Keratinocyte (primary cell): ENCODE measurements around the gene TNFAIP6. TPM values are rescaled to one million over a fixed set of nuclear protein-coding genes. Genes with fewer than 3 reads are reported as not detected.

Experiments used
- DNase-seq: peaks from one replicate; pipeline ENCODE4 v3.0.0-alpha.2; 2011; ENCODE audit warnings: low read depth, missing footprints, low spot score
- FAIRE-seq: peaks from 2 replicates; lab custom pipeline; 2011; peaks lifted over from hg19 to GRCh38; lab: Jason Lieb, UNC
- H2AFZ ChIP-seq: 2 replicates; pipeline ENCODE4 v1.6.0; 2012; ENCODE audit warnings: low read length, control low read depth, inconsistent platforms; ENCODE audit not compliant: control insufficient read depth
- H3K27ac ChIP-seq: 2 replicates; pipeline ENCODE4 v1.5.1; 2011; ENCODE audit warnings: low read length; ENCODE audit not compliant: control insufficient read depth, insufficient read depth
- H3K27me3 ChIP-seq: 3 replicates; pipeline ENCODE4 v1.6.0; 2011; ENCODE audit warnings: low read length; ENCODE audit not compliant: control insufficient read depth, insufficient read depth; ENCODE audit errors: extremely low read depth
- H3K36me3 ChIP-seq, 2 experiments: 2 replicates in 1 of 2; 3 replicates in 1 of 2; pipeline ENCODE4 v1.5.1; 2011; ENCODE audit warnings: low read length in 2 of 2, mild to moderate bottlenecking in 1 of 2; ENCODE audit not compliant: control insufficient read depth in 2 of 2, insufficient read depth in 2 of 2; ENCODE audit errors: extremely low read depth in 1 of 2
- H3K4me1 ChIP-seq: 3 replicates; pipeline ENCODE4 v1.5.1; 2011; ENCODE audit warnings: low read length; ENCODE audit not compliant: control insufficient read depth, insufficient read depth; ENCODE audit errors: extremely low read depth
- H3K4me2 ChIP-seq: 3 replicates; pipeline ENCODE4 v1.6.0; 2011; ENCODE audit warnings: low read depth, low read length; ENCODE audit not compliant: control insufficient read depth, insufficient read depth; ENCODE audit errors: extremely low read depth
- H3K4me3 ChIP-seq, 3 experiments: fragments of 200-600 bp in 1 of 3; sonication (generic) in 1 of 3; 2 replicates in 2 of 3; 3 replicates in 1 of 3; pipeline ENCODE4 v1.5.1; 2011 to 2016; ENCODE audit warnings: low read length in 3 of 3, mild to moderate bottlenecking in 3 of 3, control low read depth in 2 of 3, inconsistent platforms in 1 of 3, low read depth in 1 of 3, mixed read lengths in 1 of 3, mixed run types in 1 of 3, moderate library complexity in 1 of 3; ENCODE audit not compliant: control insufficient read depth in 2 of 3, insufficient read depth in 2 of 3; ENCODE audit errors: extremely low read depth in 1 of 3
- H3K79me2 ChIP-seq: 2 replicates; pipeline ENCODE4 v1.6.0; 2012; ENCODE audit warnings: low read length; ENCODE audit not compliant: control insufficient read depth, insufficient read depth
- H3K9ac ChIP-seq: 3 replicates; pipeline ENCODE4 v1.6.0; 2011; ENCODE audit warnings: low read length; ENCODE audit not compliant: control insufficient read depth, insufficient read depth; ENCODE audit errors: extremely low read depth
- H3K9me1 ChIP-seq: 3 replicates; pipeline ENCODE4 v1.6.0; 2011; ENCODE audit warnings: low read length; ENCODE audit not compliant: control insufficient read depth, insufficient read depth; ENCODE audit errors: extremely low read depth
- H3K9me3 ChIP-seq: 2 replicates; pipeline ENCODE4 v1.5.1; 2012; ENCODE audit warnings: low read depth, low read length; ENCODE audit not compliant: control insufficient read depth
- H4K20me1 ChIP-seq: 3 replicates; pipeline ENCODE4 v1.6.0; 2011; ENCODE audit warnings: low read length; ENCODE audit not compliant: control insufficient read depth, insufficient read depth; ENCODE audit errors: extremely low read depth
- CTCF ChIP-seq, 3 experiments: IDR thresholded peaks in 1 of 3; conservative IDR thresholded peaks in 1 of 3; optimal IDR thresholded peaks in 1 of 3; 2 replicates in 2 of 3; 3 replicates in 1 of 3; pipeline versions ENCODE3 to v1.5.1; 2011; ENCODE audit warnings: low read length in 3 of 3, mild to moderate bottlenecking in 3 of 3, moderate library complexity in 2 of 3, control low read depth in 1 of 3, inconsistent platforms in 1 of 3; ENCODE audit not compliant: insufficient read depth in 2 of 3; ENCODE audit errors: extremely low read depth in 1 of 3
- EZH2 ChIP-seq: IDR thresholded peaks from one replicate; pipeline ENCODE4 v1.6.1; 2012; ENCODE audit warnings: inconsistent platforms, mild to moderate bottlenecking, low read length, moderate library complexity
- dilution Hi-C: fragments of 300-500 bp; cut with MboI; formaldehyde crosslinking; loops from one replicate; pipeline ENCODE4 v1.7.0; 2020; ENCODE audit warnings: low sequenced_read_pairs; ENCODE audit not compliant: extremely low pct_ligation_motif_present
- polyA plus RNA-seq, 5 experiments: library from polyadenylated mRNA; depleted of rRNA in 3 of 5; stranded (reverse) in 3 of 5; stranded (forward) in 1 of 5; unstranded in 1 of 5; fragments of >200 nt; gene quantifications; 1 replicate in 1 of 5; 2 replicates in 3 of 5; 3 replicates in 1 of 5; pipeline versions ENCODE4 v1.2.1 to v1.2.3, GENCODE V29; 2011 to 2012; ENCODE audit warnings: missing spikeins in 2 of 5, low read depth in 1 of 5, low replicate concordance in 1 of 5

TNFAIP6 gene
- polyA plus RNA-seq, 1 donor (not counting 4 experiments of a cell fraction or from before 2014, with no cell fraction given): 0.21 TPM

GRCh38 chr2:151405376-151405775, 48.0 kb downstream of the TNFAIP6 start:
- Histone ChIP-seq H3K79me2 (peaks cover 4% of the 10 kb centered on the region), H3K9me1 (no peaks in the 10 kb centered on the region), H3K4me1 (no peaks in the 10 kb centered on the region), H4K20me1 (no peaks in the 10 kb centered on the region), H3K9me3 (no peaks in the 10 kb centered on the region), H3K9ac (no peak overlapping the region), H3K4me3 (no peak overlapping the region), H3K27ac (no peak overlapping the region), H3K27me3 (no peaks in the 10 kb centered on the region), H3K4me2 (no peak overlapping the region), H3K36me3 (no peaks in the 10 kb centered on the region), H2AFZ (no peak overlapping the region)
- TF ChIP-seq EZH2 (no peak), CTCF (optimal IDR thresholded peaks at IDR 0.05 in 1 of 3, IDR thresholded peaks at IDR 0.05 in 1 of 3, conservative IDR thresholded peaks at IDR 0.05 in 1 of 3; ENCODE audit: extremely low read depth in 1 of 3, insufficient read depth in 2 of 3, low read length in 3 of 3) (no peak)
- DNase-seq: no peak
- FAIRE-seq: no peak
- dilution Hi-C loops: no loop called here

- peaks cover 23% of the 10 kb centered on the region for H3K79me2 ChIP-seq
- H3K9ac ChIP-seq: no peak overlapping the region
- no peaks in the 10 kb centered on the region for H3K27me3 ChIP-seq
- no peak overlapping the region for H3K27ac ChIP-seq
- H2AFZ ChIP-seq: no peak overlapping the region
- no peaks in the 10 kb centered on the region for H4K20me1 ChIP-seq
- dilution Hi-C loops: no loop called here
- no peak for TF ChIP-seq CTCF (optimal IDR thresholded peaks at IDR 0.05 in 1 of 3, IDR thresholded peaks at IDR 0.05 in 1 of 3, conservative IDR thresholded peaks at IDR 0.05 in 1 of 3; ENCODE audit: extremely low read depth in 1 of 3, insufficient read depth in 2 of 3, low read length in 3 of 3)
- no peak for TF ChIP-seq EZH2
- FAIRE-seq (no peak), DNase-seq (no peak)
- H3K36me3 ChIP-seq: peaks cover 0 to 7% of the 10 kb centered on the region in 2 experiments
- no peaks in the 10 kb centered on the region for H3K9me3 ChIP-seq
- H3K9me1 ChIP-seq: no peaks in the 10 kb centered on the region
- no peak overlapping the region for H3K4me2 ChIP-seq
- no peak overlapping the region for H3K4me3 ChIP-seq
- H3K4me1 ChIP-seq: peaks cover 3% of the 10 kb centered on the region
These were observed 49.9 kb downstream of the TNFAIP6 start for GRCh38 chr2:151407281-151407680.
